Mesothelial cell of epicardium (in vitro differentiated cells): ENCODE data around the gene UFC1. TPM values are rescaled to one million over a fixed set of nuclear protein-coding genes. Genes with fewer than 3 reads are reported as not detected.

Source experiments
- DNase-seq, 2 experiments: peaks; one replicate each; pipeline ENCODE4 v3.0.0; 2021; ENCODE audit warnings: low spot score in 2 of 2; ENCODE audit not compliant: unreplicated experiment in 2 of 2
- H3K27ac Mint-ChIP-seq: 2 replicates; pipeline ENCODE4 v1.8.0; 2021; ENCODE audit warnings: mixed read lengths
- H3K27me3 Mint-ChIP-seq: 2 replicates; pipeline ENCODE4 v1.8.0; 2021; ENCODE audit warnings: low read depth, mixed read lengths
- H3K36me3 Mint-ChIP-seq: 2 replicates; pipeline ENCODE4 v1.8.0; 2021; ENCODE audit warnings: mixed read lengths
- H3K4me1 Mint-ChIP-seq: 2 replicates; pipeline ENCODE4 v1.8.0; 2021; ENCODE audit warnings: mixed read lengths
- H3K4me3 Mint-ChIP-seq: 2 replicates; pipeline ENCODE4 v1.8.0; 2021; ENCODE audit warnings: mild to moderate bottlenecking, moderate library complexity, mixed read lengths
- H3K9me3 Mint-ChIP-seq: 2 replicates; pipeline ENCODE4 v1.8.0; 2021; ENCODE audit warnings: mixed read lengths
- total RNA-seq: library from RNA; stranded (reverse); gene quantifications from 3 replicates; pipeline ENCODE4 v1.2.1, GENCODE V29; 2021
- TF ChIP-seq, protein P1 (sequence below): fragments of 200-600 bp; sonication (generic); IDR thresholded peaks from one replicate; pipeline ENCODE4 v1.5.0; 2021; ENCODE audit warnings: antibody characterized with exemption; ENCODE audit not compliant: unreplicated experiment

Gene UFC1
- total RNA-seq, 1 donor from 2014 or later: 86.2 TPM

DNA sequence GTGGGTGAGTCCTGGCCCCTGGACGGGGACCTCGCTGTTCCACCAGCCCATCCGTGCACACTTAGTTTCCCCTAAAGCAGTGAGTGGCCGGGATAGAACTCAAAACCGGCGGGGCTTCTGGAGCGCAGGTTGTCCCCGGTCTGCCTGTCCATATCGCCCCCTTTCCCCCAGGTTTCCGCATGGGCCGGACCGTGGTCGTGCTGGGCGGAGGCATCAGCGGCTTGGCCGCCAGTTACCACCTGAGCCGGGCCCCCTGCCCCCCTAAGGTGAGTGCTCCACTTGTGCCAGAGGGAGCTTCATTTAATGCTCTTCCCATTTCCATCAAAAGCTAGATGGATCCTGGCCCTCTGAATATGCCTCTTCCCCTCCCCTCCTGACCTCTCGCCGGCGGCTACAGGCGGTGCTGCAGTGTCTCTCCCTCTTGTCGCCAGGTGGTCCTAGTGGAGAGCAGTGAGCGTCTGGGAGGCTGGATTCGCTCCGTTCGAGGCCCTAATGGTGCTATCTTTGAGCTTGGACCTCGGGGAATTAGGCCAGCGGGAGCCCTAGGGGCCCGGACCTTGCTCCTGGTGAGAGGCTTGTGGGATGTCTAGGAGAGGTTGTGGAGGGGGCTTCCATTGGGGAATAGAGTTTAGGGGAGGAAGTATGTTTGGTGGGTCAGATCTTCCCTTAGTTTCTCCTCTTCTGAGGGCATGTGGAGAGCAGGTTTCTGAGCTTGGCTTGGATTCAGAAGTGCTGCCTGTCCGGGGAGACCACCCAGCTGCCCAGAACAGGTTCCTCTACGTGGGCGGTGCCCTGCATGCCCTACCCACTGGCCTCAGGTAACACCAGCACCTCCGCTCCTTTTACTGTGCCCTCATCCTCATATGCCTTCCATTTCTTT lies 13.1 kb downstream of the UFC1 start:
- peak overlapping the region; percentile 99 for H3K27ac Mint-ChIP-seq
- peaks cover 24% of the 10 kb centered on the region for H3K36me3 Mint-ChIP-seq

GRCh38 chr1:161168906-161169305 lies 15.1 kb downstream of the UFC1 start:
- Mint-ChIP-seq H3K27me3 (no peaks in the 10 kb centered on the region), H3K36me3 (peaks cover 23% of the 10 kb centered on the region), H3K4me3 (no peak overlapping the region), H3K27ac (no peak overlapping the region), H3K9me3 (no peaks in the 10 kb centered on the region), H3K4me1 (peaks cover 15% of the 10 kb centered on the region)
- no peak for DNase-seq
- TF ChIP-seq, protein P1, sequence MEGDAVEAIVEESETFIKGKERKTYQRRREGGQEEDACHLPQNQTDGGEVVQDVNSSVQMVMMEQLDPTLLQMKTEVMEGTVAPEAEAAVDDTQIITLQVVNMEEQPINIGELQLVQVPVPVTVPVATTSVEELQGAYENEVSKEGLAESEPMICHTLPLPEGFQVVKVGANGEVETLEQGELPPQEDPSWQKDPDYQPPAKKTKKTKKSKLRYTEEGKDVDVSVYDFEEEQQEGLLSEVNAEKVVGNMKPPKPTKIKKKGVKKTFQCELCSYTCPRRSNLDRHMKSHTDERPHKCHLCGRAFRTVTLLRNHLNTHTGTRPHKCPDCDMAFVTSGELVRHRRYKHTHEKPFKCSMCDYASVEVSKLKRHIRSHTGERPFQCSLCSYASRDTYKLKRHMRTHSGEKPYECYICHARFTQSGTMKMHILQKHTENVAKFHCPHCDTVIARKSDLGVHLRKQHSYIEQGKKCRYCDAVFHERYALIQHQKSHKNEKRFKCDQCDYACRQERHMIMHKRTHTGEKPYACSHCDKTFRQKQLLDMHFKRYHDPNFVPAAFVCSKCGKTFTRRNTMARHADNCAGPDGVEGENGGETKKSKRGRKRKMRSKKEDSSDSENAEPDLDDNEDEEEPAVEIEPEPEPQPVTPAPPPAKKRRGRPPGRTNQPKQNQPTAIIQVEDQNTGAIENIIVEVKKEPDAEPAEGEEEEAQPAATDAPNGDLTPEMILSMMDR: no peak

More for the DNA sequence above, 13.1 kb downstream of the UFC1 start:
- Mint-ChIP-seq H3K27me3 (no peaks in the 10 kb centered on the region), H3K4me1 (peaks cover 17% of the 10 kb centered on the region), H3K9me3 (no peaks in the 10 kb centered on the region), H3K4me3 (peak overlapping the region; percentile 88)
- TF ChIP-seq, protein P1: no peak
- DNase-seq: no peak

DNA sequence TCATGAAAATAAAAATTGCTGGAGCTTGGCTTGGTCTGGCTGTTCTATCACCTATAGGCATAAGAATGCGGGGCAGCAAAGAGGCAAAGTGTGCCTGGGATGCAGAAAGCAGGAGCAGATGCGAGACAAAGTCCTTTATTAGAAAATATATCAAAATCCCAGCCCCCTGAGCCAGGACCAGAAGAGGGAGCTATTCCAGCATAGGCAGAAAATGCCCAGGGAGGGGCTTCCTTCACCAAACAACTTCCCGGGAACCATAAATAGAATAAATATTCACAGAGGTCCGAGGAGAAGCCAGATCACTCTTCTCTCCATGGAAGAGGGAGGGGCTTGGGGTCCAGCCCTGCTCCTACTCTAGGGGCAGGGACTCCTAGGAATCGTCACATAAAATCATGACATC lies 17.4 kb downstream of the UFC1 start:
- Mint-ChIP-seq H3K4me1 (peaks cover 22% of the 10 kb centered on the region), H3K9me3 (no peaks in the 10 kb centered on the region), H3K4me3 (no peak overlapping the region), H3K36me3 (peaks cover 28% of the 10 kb centered on the region), H3K27ac (no peak overlapping the region), H3K27me3 (no peaks in the 10 kb centered on the region)
- TF ChIP-seq, protein P1: no peak
- DNase-seq: no peak

GRCh38 chr1:161171696-161172095 lies 17.9 kb downstream of the UFC1 start:
- Mint-ChIP-seq H3K9me3 (no peaks in the 10 kb centered on the region), H3K4me1 (peaks cover 28% of the 10 kb centered on the region), H3K4me3 (no peak overlapping the region), H3K27me3 (no peaks in the 10 kb centered on the region), H3K36me3 (peaks cover 28% of the 10 kb centered on the region), H3K27ac (no peak overlapping the region)
- TF ChIP-seq, protein P1: no peak
- DNase-seq: no peak

DNA sequence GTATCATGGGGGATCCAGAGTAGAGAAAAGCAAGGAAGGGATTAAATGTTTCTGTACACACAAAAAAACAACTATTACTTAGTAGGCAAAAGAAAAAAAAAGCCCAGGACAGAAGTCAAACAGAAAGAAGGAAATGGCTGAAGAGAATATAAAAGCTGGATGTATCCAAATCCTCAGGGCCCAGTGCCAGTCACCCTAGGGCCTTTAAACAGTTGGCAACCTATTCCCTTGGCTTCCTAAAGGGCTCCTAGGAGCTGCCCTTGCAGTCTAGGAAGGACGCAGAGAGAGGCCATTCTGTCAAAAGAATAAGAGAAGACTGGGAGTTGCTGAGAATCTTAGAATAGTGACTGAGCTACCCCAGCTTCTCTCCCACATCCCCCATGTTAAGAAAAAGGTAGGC lies 18.6 kb downstream of the UFC1 start:
- H3K27me3 Mint-ChIP-seq: no peaks in the 10 kb centered on the region
- no peak overlapping the region for H3K27ac Mint-ChIP-seq
- H3K4me1 Mint-ChIP-seq: peaks cover 23% of the 10 kb centered on the region
- H3K9me3 Mint-ChIP-seq: no peaks in the 10 kb centered on the region
- TF ChIP-seq, protein P1: no peak
- DNase-seq: no peak
- peaks cover 28% of the 10 kb centered on the region for H3K36me3 Mint-ChIP-seq
- no peak overlapping the region for H3K4me3 Mint-ChIP-seq
